ENCODE results near the gene LTBP3.

DNA sequence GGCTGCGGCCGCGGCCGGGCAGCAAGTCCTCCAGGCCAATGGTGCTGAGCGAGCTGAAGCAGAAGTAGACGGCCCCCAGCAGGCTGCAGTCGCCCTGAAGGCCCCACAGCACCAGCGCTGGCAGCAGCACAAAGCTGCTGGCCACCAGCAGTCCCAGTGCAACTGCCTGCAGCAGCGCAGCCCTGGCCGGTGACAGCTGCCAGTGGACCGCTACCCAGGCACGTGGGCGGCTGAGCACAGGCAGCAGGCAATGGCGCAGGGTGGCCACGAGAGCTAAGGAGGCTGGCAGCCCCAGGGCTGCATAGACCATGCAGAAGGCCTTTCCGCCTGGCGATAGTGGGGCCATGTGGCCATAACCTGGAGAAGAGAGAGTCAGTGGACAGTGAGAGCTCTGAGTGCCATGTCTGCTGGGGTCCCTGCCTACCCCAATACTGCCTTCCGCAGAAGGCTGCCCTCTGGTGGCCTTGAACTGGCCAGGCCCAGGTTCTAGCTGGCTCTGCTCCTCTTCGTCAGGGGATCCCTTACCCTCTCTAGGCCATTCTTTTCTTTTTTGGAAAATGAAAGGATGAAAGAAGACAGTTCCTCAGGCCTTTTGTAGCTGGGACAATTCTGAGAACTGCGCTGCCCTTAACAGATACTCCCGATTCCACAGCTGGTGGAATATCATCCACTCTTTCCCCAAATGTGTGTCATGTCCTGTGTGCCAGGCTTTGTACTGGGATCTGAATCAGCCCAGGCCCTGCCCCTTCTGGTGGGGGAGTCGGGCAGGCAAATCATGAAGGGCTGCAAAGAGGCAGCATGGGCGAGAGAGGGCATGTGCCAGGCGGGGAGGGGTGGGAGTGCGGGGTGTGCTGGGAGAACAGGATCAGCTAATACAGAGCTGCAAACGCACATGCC, 35.6 kb upstream of the LTBP3 start:
- TF ChIP-seq NCOR1 (IDR thresholded peaks at IDR 0.05): no peak
- TF ChIP-seq, protein P1, sequence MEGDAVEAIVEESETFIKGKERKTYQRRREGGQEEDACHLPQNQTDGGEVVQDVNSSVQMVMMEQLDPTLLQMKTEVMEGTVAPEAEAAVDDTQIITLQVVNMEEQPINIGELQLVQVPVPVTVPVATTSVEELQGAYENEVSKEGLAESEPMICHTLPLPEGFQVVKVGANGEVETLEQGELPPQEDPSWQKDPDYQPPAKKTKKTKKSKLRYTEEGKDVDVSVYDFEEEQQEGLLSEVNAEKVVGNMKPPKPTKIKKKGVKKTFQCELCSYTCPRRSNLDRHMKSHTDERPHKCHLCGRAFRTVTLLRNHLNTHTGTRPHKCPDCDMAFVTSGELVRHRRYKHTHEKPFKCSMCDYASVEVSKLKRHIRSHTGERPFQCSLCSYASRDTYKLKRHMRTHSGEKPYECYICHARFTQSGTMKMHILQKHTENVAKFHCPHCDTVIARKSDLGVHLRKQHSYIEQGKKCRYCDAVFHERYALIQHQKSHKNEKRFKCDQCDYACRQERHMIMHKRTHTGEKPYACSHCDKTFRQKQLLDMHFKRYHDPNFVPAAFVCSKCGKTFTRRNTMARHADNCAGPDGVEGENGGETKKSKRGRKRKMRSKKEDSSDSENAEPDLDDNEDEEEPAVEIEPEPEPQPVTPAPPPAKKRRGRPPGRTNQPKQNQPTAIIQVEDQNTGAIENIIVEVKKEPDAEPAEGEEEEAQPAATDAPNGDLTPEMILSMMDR (IDR thresholded peaks at IDR 0.05 in 2 of 3, conservative IDR thresholded peaks at IDR 0.05 in 1 of 3; ENCODE audit: insufficient read depth in 2 of 3, low read depth in 1 of 3, low read length in 3 of 3): peak; percentile 67 to 83 (median 71)
- TF ChIP-seq, protein P2, sequence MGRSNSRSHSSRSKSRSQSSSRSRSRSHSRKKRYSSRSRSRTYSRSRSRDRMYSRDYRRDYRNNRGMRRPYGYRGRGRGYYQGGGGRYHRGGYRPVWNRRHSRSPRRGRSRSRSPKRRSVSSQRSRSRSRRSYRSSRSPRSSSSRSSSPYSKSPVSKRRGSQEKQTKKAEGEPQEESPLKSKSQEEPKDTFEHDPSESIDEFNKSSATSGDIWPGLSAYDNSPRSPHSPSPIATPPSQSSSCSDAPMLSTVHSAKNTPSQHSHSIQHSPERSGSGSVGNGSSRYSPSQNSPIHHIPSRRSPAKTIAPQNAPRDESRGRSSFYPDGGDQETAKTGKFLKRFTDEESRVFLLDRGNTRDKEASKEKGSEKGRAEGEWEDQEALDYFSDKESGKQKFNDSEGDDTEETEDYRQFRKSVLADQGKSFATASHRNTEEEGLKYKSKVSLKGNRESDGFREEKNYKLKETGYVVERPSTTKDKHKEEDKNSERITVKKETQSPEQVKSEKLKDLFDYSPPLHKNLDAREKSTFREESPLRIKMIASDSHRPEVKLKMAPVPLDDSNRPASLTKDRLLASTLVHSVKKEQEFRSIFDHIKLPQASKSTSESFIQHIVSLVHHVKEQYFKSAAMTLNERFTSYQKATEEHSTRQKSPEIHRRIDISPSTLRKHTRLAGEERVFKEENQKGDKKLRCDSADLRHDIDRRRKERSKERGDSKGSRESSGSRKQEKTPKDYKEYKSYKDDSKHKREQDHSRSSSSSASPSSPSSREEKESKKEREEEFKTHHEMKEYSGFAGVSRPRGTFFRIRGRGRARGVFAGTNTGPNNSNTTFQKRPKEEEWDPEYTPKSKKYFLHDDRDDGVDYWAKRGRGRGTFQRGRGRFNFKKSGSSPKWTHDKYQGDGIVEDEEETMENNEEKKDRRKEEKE (IDR thresholded peaks at IDR 0.05; ENCODE audit: borderline replicate concordance in 1 of 2, control insufficient read depth in 1 of 2, low read depth in 2 of 2, low read length in 1 of 2): no peak
- TF ChIP-seq, protein P3, sequence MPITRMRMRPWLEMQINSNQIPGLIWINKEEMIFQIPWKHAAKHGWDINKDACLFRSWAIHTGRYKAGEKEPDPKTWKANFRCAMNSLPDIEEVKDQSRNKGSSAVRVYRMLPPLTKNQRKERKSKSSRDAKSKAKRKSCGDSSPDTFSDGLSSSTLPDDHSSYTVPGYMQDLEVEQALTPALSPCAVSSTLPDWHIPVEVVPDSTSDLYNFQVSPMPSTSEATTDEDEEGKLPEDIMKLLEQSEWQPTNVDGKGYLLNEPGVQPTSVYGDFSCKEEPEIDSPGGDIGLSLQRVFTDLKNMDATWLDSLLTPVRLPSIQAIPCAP (CRISPR knock-in tag; IDR thresholded peaks at IDR 0.05; ENCODE audit: borderline replicate concordance): no peak
- no peak for TF ChIP-seq FOS (IDR thresholded peaks at IDR 0.05; ENCODE audit: extremely low read depth, insufficient read length)
- no peak for TF ChIP-seq SNRNP70 (optimal IDR thresholded peaks at IDR 0.05; ENCODE audit: low read depth, low read length)
- no peak for TF ChIP-seq POLR2AphosphoS5 (IDR thresholded peaks at IDR 0.05; ENCODE audit: control insufficient read depth, insufficient read depth, low read depth, low read length)
- no peak for TF ChIP-seq ZNF431 (CRISPR knock-in tag; IDR thresholded peaks at IDR 0.05)
- TF ChIP-seq SMAD4 (CRISPR knock-in tag; conservative IDR thresholded peaks at IDR 0.05): no peak
- TF ChIP-seq LARP7 (IDR thresholded peaks at IDR 0.05): no peak
- no peak for TF ChIP-seq SMAD2 (IDR thresholded peaks at IDR 0.05; ENCODE audit: low read depth, low read length)
- no peak for TF ChIP-seq ATF7 (IDR thresholded peaks at IDR 0.05)
